Measurements from ENCODE around the gene SRRM5.

Gene SRRM5

DNA sequence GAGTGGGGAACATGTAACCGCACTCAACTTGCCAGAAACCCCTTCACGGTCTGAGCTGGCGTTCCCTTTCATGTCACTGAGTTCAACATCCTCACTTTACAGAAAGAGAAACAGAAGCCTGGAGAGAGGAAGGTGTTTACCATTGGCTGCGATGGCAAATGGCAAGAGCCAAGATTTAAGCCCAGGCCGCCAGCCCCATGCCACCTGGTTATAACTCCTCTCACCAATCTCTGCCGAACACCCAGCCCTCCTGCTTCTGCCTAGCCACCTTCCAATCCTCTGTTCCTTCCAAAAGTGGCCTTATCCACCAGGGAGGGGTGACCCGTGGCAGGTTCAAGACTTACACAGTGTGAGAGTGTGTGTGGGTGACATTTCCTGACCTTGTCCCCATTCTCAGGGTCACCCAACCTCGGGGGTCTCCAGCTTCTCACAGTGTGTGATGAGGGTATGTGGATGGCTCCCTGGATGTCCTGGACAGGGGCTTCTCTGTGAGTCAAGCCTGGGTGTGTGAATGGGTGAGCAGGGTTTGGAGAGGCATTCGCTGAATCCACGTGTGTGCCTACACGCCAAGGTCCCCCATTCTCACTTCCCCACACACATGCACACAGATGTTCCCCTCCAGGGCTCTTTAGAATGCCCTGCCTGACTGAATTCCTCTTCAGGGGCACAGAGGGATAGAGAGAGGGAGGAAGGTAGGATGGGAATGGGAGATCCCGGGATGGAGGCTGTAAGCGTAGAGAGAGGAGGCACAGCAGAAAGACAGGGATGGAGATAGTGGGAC, 26.5 kb downstream of the SRRM5 start:
- Histone ChIP-seq H3K27ac (ENCODE audit: low read depth, low read length) (no peak overlapping the region), H3K4me3 (ENCODE audit: low read depth in 1 of 2, low read length in 2 of 2) (no peak overlapping the region), H3K27me3 (ENCODE audit: control insufficient read depth in 1 of 2, insufficient read depth in 2 of 2, low read length in 2 of 2) (peaks cover 17 to 18% of the 10 kb centered on the region in 2 donors), H3K4me1 (ENCODE audit: control insufficient read depth in 1 of 2, insufficient read depth in 2 of 2, low read length in 2 of 2) (peaks cover 0 to 11% of the 10 kb centered on the region in 2 donors), H3K9ac (ENCODE audit: low read depth in 1 of 2, low read length in 2 of 2) (peak overlapping the region in 1 of 2 donors; percentile 32), H3K36me3 (ENCODE audit: control insufficient read depth in 1 of 2, insufficient read depth in 2 of 2, low read length in 2 of 2) (no peaks in the 10 kb centered on the region), H3K9me3 (ENCODE audit: control insufficient read depth in 1 of 2, low read length in 2 of 2) (no peaks in the 10 kb centered on the region)

DNA sequence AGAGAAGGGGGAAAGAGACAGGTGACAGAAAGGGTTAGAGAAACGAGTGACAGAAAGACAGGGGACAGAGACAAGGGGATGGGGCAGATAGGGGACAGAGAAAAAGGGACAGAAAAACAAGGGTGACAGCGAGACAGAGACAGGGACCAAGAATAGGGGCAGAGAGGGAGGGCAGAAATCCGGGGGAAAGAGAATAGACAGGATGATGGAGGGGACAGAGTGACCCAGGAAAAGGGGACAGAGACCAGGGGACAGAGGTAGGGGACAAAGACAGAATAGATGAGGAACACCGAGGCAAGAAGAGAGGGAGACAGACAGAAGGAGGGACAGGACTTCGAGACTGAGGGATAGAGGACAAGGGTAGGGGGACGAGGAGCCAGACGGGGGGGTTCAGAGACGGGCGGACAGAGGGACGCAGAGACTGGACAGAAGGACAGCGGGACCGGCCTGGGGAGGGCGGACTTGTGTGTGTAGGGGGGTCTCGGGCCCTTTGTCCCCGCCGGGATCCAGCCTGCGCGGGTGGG, 27.2 kb downstream of the SRRM5 start:
- no peak overlapping the region for H3K27ac ChIP-seq (ENCODE audit: low read depth, low read length)
- no peaks in the 10 kb centered on the region for H3K9me3 ChIP-seq (ENCODE audit: control insufficient read depth in 1 of 2, low read length in 2 of 2)
- H3K36me3 ChIP-seq (ENCODE audit: control insufficient read depth in 1 of 2, insufficient read depth in 2 of 2, low read length in 2 of 2), result no peaks in the 10 kb centered on the region
- H3K27me3 ChIP-seq (ENCODE audit: control insufficient read depth in 1 of 2, insufficient read depth in 2 of 2, low read length in 2 of 2), result peaks cover 17 to 18% of the 10 kb centered on the region in 2 donors
- peak overlapping the region; percentile 40 to 51 for H3K4me3 ChIP-seq (ENCODE audit: low read depth in 1 of 2, low read length in 2 of 2)
- H3K4me1 ChIP-seq (ENCODE audit: control insufficient read depth in 1 of 2, insufficient read depth in 2 of 2, low read length in 2 of 2), result peaks cover 0 to 11% of the 10 kb centered on the region in 2 donors
- H3K9ac ChIP-seq (ENCODE audit: low read depth in 1 of 2, low read length in 2 of 2), result peak overlapping the region in 1 of 2 donors; percentile 32

DNA sequence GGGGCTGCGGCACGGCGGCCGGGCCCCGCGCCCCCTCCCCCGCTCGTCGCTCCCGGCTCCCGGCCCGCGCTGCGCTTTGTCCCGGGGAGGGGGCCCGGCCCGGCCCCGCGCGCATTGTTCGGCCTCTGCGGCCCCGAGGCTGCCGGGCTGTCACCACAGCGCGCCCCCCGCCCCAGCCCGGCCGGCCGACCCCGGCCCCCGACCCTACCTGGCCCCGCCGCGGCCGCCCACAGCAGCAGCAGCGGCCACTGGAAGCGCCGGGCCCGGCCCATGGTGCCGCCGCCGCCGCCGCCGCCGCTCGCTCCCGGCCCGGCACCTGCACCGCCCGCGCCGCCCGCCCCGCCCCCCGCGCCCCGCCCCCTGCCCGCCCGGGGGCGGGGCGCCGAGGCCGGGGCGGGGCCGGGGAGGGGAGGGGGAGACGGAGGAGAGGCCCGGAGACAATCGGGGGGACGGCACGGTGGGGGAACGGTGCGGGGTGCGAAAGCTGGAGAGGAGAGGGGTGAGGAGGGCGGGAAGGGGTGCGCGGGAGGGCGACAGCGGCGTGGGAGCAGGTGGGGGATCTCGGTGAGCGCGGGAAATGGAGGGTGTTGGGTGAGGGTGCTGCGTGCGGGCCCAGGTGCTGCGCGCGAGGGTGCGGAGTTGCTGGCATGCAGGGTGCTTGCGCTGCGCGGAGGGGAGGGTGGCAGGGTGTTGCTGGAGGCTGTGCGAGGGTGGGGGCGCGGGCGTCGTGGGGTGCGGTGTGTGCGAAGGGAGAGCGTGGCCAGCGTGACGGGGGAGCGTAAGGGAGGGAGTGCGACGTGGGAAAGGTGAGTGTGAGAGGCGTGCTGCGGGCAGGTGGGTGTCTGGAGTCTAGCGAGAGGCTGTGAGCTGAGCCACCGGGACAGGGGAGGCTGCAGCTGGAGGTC, 27.9 kb downstream of the SRRM5 start, which contains the start of gene CADM4:
Gene CADM4 (minus strand): TSS at position 332 of the 905 bp plus-strand sequence. CDS start 60 bp downstream, at position 272.
- H3K9me3 ChIP-seq (ENCODE audit: control insufficient read depth in 1 of 2, low read length in 2 of 2), result no peaks in the 10 kb centered on the region
- H3K36me3 ChIP-seq (ENCODE audit: control insufficient read depth in 1 of 2, insufficient read depth in 2 of 2, low read length in 2 of 2), result no peaks in the 10 kb centered on the region
- peaks cover 0 to 11% of the 10 kb centered on the region in 2 donors for H3K4me1 ChIP-seq (ENCODE audit: control insufficient read depth in 1 of 2, insufficient read depth in 2 of 2, low read length in 2 of 2)
- H3K4me3 ChIP-seq (ENCODE audit: low read depth in 1 of 2, low read length in 2 of 2), result peak within 1 kb of the TSS; percentile 75 to 78
- peaks cover 17 to 18% of the 10 kb centered on the region in 2 donors for H3K27me3 ChIP-seq (ENCODE audit: control insufficient read depth in 1 of 2, insufficient read depth in 2 of 2, low read length in 2 of 2)
- H3K27ac ChIP-seq (ENCODE audit: low read depth, low read length), result no peak within 1 kb of the TSS
- H3K9ac ChIP-seq (ENCODE audit: low read depth in 1 of 2, low read length in 2 of 2), result peak within 1 kb of the TSS in 1 of 2 donors; percentile 63

DNA sequence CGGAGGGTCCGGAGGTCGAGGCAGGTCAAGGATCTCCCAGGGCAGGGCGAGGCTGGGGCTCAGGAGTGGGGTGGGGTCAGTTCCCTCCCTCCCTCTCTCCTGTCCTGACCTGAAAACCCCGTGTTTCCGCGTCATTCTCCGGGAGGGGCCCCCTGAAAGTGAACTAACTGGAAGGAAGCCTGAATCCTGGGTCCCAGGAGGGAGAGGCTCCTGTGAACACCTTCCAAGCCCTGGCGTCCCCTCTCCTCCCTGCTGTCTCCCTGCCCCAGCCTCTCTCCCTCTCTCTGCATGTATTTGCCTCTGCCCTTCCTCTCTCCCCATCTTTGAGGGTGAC, 28.5 kb downstream of the SRRM5 start:
- H3K9me3 ChIP-seq (ENCODE audit: control insufficient read depth in 1 of 2, low read length in 2 of 2), result no peaks in the 10 kb centered on the region
- H3K9ac ChIP-seq (ENCODE audit: low read depth in 1 of 2, low read length in 2 of 2), result peak overlapping the region in 1 of 2 donors; percentile 63
- H3K4me3 ChIP-seq (ENCODE audit: low read depth in 1 of 2, low read length in 2 of 2), result peak overlapping the region; percentile 75 to 78
- H3K36me3 ChIP-seq (ENCODE audit: control insufficient read depth in 1 of 2, insufficient read depth in 2 of 2, low read length in 2 of 2), result no peaks in the 10 kb centered on the region
- peaks cover 17 to 18% of the 10 kb centered on the region in 2 donors for H3K27me3 ChIP-seq (ENCODE audit: control insufficient read depth in 1 of 2, insufficient read depth in 2 of 2, low read length in 2 of 2)
- peaks cover 0 to 11% of the 10 kb centered on the region in 2 donors for H3K4me1 ChIP-seq (ENCODE audit: control insufficient read depth in 1 of 2, insufficient read depth in 2 of 2, low read length in 2 of 2)
- no peak overlapping the region for H3K27ac ChIP-seq (ENCODE audit: low read depth, low read length)

DNA sequence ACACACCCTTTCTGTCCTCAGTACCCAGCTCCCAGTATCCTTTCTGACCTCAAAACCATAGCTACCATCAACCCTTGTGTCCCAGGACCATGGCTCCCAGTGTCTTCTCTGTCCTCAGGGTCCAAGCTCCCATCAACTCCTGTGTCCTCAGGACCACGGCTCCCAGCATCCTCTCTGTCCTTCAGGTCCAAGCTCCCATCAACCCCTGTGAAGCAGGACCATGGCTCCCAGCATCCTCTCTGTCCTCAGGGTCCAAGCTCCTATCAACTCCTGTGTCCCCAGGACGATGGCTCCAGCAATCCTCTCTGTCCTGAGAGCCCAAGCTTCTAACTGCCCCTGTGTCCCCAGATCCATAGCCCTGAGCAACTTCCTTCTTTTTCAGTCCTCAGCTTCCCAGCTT, 29.4 kb downstream of the SRRM5 start:
- Histone ChIP-seq H3K36me3 (ENCODE audit: control insufficient read depth in 1 of 2, insufficient read depth in 2 of 2, low read length in 2 of 2) (no peaks in the 10 kb centered on the region), H3K4me1 (ENCODE audit: control insufficient read depth in 1 of 2, insufficient read depth in 2 of 2, low read length in 2 of 2) (peaks cover 0 to 11% of the 10 kb centered on the region in 2 donors), H3K4me3 (ENCODE audit: low read depth in 1 of 2, low read length in 2 of 2) (no peak overlapping the region), H3K9me3 (ENCODE audit: control insufficient read depth in 1 of 2, low read length in 2 of 2) (no peaks in the 10 kb centered on the region), H3K27me3 (ENCODE audit: control insufficient read depth in 1 of 2, insufficient read depth in 2 of 2, low read length in 2 of 2) (peaks cover 17 to 18% of the 10 kb centered on the region in 2 donors), H3K27ac (ENCODE audit: low read depth, low read length) (no peak overlapping the region), H3K9ac (ENCODE audit: low read depth in 1 of 2, low read length in 2 of 2) (no peak overlapping the region)

DNA sequence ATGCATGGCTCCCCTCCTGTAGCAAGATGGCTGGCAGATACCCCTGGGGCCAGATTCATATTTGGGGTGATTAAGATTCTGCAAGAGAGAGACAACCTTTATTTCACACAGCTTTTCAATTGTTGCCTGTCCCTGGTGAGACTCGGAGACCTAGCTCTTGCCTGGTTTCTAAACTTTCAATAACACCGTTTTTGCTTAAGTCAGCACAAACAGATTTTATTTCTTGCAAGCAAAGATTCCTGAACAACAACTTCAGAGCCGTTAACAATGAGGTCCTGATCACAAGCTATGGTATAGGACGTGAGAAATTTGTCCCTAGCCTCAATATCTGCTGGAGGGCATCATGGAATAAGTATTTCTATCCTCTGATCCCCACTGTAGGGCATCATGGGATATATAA, 30.6 kb downstream of the SRRM5 start:
- Histone ChIP-seq H3K36me3 (ENCODE audit: control insufficient read depth in 1 of 2, insufficient read depth in 2 of 2, low read length in 2 of 2) (no peaks in the 10 kb centered on the region), H3K27ac (ENCODE audit: low read depth, low read length) (no peak overlapping the region), H3K9ac (ENCODE audit: low read depth in 1 of 2, low read length in 2 of 2) (no peak overlapping the region), H3K9me3 (ENCODE audit: control insufficient read depth in 1 of 2, low read length in 2 of 2) (no peaks in the 10 kb centered on the region), H3K4me1 (ENCODE audit: control insufficient read depth in 1 of 2, insufficient read depth in 2 of 2, low read length in 2 of 2) (peaks cover 0 to 11% of the 10 kb centered on the region in 2 donors), H3K4me3 (ENCODE audit: low read depth in 1 of 2, low read length in 2 of 2) (no peak overlapping the region), H3K27me3 (ENCODE audit: control insufficient read depth in 1 of 2, insufficient read depth in 2 of 2, low read length in 2 of 2) (peaks cover 17 to 18% of the 10 kb centered on the region in 2 donors)

DNA sequence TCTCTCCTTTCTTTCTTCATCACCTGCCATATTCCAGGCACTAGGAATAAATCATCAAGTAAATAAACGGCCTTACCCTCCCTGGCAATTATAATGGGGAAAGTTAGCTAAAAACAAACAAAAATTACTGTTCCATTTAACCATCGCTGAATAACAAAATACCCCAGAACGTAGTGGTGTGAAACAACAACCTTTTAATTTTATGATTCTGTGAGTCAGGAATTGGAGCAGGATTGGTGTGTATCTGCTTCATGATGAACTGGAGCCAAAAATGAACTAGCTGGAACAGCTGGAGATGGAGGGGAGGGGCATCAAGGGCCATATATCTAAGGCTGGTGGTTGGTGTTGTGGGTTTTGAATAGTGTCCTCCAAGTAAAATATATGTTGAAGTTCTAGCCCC, 31.4 kb downstream of the SRRM5 start:
- no peak overlapping the region for H3K4me3 ChIP-seq (ENCODE audit: low read depth in 1 of 2, low read length in 2 of 2)
- no peak overlapping the region for H3K27ac ChIP-seq (ENCODE audit: low read depth, low read length)
- no peaks in the 10 kb centered on the region for H3K9me3 ChIP-seq (ENCODE audit: control insufficient read depth in 1 of 2, low read length in 2 of 2)

DNA sequence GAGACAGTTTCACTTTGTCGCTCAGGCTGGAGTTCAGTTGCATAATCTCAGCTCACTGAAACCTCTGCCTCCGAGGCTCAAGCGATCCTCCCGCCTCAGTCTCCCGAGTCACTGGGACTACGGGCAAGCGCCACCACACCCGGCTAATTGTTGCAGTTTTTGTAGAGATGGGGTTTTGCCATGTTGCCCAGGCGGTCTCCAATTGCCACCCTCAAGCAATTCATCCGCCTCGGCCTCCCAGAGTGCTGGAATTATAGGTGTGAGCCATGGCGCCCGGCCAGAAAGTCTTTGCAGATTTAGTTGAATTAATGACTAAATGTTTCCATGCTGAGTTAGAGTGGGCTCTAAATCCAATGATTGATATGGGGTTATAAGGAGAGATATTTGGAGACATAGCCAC, 32.3 kb downstream of the SRRM5 start:
- no peaks in the 10 kb centered on the region for H3K9me3 ChIP-seq (ENCODE audit: control insufficient read depth in 1 of 2, low read length in 2 of 2)
- no peak overlapping the region for H3K9ac ChIP-seq (ENCODE audit: low read depth in 1 of 2, low read length in 2 of 2)
- no peak overlapping the region for H3K27ac ChIP-seq (ENCODE audit: low read depth, low read length)
- peaks cover 7 to 8% of the 10 kb centered on the region in 2 donors for H3K36me3 ChIP-seq (ENCODE audit: control insufficient read depth in 1 of 2, insufficient read depth in 2 of 2, low read length in 2 of 2)
- peaks cover 5% of the 10 kb centered on the region in 2 donors for H3K27me3 ChIP-seq (ENCODE audit: control insufficient read depth in 1 of 2, insufficient read depth in 2 of 2, low read length in 2 of 2)
- no peak overlapping the region for H3K4me3 ChIP-seq (ENCODE audit: low read depth in 1 of 2, low read length in 2 of 2)
- H3K4me1 ChIP-seq (ENCODE audit: control insufficient read depth in 1 of 2, insufficient read depth in 2 of 2, low read length in 2 of 2), result peaks cover 0 to 8% of the 10 kb centered on the region in 2 donors

More for the DNA sequence above, 31.4 kb downstream of the SRRM5 start:
- peaks cover 13 to 14% of the 10 kb centered on the region in 2 donors for H3K27me3 ChIP-seq (ENCODE audit: control insufficient read depth in 1 of 2, insufficient read depth in 2 of 2, low read length in 2 of 2)
- H3K4me1 ChIP-seq (ENCODE audit: control insufficient read depth in 1 of 2, insufficient read depth in 2 of 2, low read length in 2 of 2), result peaks cover 0 to 11% of the 10 kb centered on the region in 2 donors
- H3K36me3 ChIP-seq (ENCODE audit: control insufficient read depth in 1 of 2, insufficient read depth in 2 of 2, low read length in 2 of 2), result peaks cover 2 to 4% of the 10 kb centered on the region in 2 donors
- no peak overlapping the region for H3K9ac ChIP-seq (ENCODE audit: low read depth in 1 of 2, low read length in 2 of 2)

DNA sequence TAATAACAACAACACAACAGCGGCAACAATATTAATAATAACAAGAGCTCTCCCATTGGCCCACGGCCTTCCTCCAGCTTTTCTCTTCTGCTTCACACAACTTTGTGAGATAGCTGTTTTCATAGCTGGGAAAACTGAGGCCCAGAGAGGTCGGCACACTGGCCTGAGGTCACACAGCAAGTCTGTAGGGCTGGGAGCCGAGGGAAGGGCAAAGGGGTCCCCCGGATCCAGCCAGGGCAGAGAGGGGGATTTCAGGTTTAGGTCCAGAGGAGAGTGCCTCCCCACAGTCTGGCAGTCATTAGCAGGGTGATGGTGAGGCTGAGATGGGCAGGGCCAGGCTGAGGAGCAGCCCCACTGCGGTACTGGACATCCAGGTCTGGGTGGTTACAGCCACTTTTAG, 36.7 kb downstream of the SRRM5 start:
- Histone ChIP-seq H3K9me3 (ENCODE audit: control insufficient read depth in 1 of 2, low read length in 2 of 2) (no peaks in the 10 kb centered on the region), H3K36me3 (ENCODE audit: control insufficient read depth in 1 of 2, insufficient read depth in 2 of 2, low read length in 2 of 2) (peaks cover 7 to 8% of the 10 kb centered on the region in 2 donors), H3K4me1 (ENCODE audit: control insufficient read depth in 1 of 2, insufficient read depth in 2 of 2, low read length in 2 of 2) (no peaks in the 10 kb centered on the region)

DNA sequence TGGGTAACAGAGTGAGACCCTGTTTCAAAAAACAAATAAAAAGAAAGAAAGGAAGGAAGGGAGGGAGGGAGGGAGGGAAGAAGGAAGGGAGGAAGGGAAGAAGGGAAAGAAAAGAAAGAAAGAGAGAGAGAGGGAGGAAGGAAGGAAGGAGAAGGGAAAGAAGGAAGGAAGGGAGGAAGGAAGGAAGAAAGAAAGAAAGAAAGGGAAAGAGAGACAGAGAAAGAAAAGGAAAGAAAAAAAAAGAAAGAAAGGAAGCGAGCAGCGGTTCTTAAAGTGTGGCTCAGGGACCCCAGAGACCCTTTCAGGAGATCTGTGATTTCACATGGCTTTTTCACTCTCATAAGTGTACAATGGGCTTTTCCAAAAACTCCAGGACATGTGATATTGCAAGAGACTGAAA, 37.6 kb downstream of the SRRM5 start:
- Histone ChIP-seq H3K9ac (ENCODE audit: low read depth in 1 of 2, low read length in 2 of 2) (no peak overlapping the region), H3K4me1 (ENCODE audit: control insufficient read depth in 1 of 2, insufficient read depth in 2 of 2, low read length in 2 of 2) (no peaks in the 10 kb centered on the region), H3K36me3 (ENCODE audit: control insufficient read depth in 1 of 2, insufficient read depth in 2 of 2, low read length in 2 of 2) (peaks cover 7 to 14% of the 10 kb centered on the region in 2 donors), H3K27ac (ENCODE audit: low read depth, low read length) (no peak overlapping the region), H3K27me3 (ENCODE audit: control insufficient read depth in 1 of 2, insufficient read depth in 2 of 2, low read length in 2 of 2) (no peaks in the 10 kb centered on the region), H3K9me3 (ENCODE audit: control insufficient read depth in 1 of 2, low read length in 2 of 2) (no peaks in the 10 kb centered on the region), H3K4me3 (ENCODE audit: low read depth in 1 of 2, low read length in 2 of 2) (no peak overlapping the region)

More for the DNA sequence above, 36.7 kb downstream of the SRRM5 start:
- no peak overlapping the region for H3K27ac ChIP-seq (ENCODE audit: low read depth, low read length)
- H3K27me3 ChIP-seq (ENCODE audit: control insufficient read depth in 1 of 2, insufficient read depth in 2 of 2, low read length in 2 of 2), result no peaks in the 10 kb centered on the region
- H3K4me3 ChIP-seq (ENCODE audit: low read depth in 1 of 2, low read length in 2 of 2), result no peak overlapping the region
- no peak overlapping the region for H3K9ac ChIP-seq (ENCODE audit: low read depth in 1 of 2, low read length in 2 of 2)
